ENCODE measurements around the gene ATRAID.

Gene ATRAID

GRCh38 chr2:27182346-27182745, 29.5 kb upstream of the ATRAID start:
- Histone ChIP-seq H3K9me3 (no peaks in the 10 kb centered on the region), H3K27me3 (no peaks in the 10 kb centered on the region), H3K4me1 (peaks cover 11% of the 10 kb centered on the region), H3K4me3 (ENCODE audit: low read depth, low read length) (no peak overlapping the region), H3K36me3 (no peaks in the 10 kb centered on the region)
- no peak for DNase-seq
- TF ChIP-seq CTCF (IDR thresholded peaks at IDR 0.05; ENCODE audit: low read depth, low read length): no peak

- no peaks in the 10 kb centered on the region for H3K27me3 ChIP-seq
- H3K4me1 ChIP-seq: peaks cover 11% of the 10 kb centered on the region
- H3K9me3 ChIP-seq: no peaks in the 10 kb centered on the region
- TF ChIP-seq CTCF (IDR thresholded peaks at IDR 0.05; ENCODE audit: low read depth, low read length): no peak
- H3K4me3 ChIP-seq (ENCODE audit: low read depth, low read length): no peak overlapping the region
- no peak for DNase-seq
- H3K36me3 ChIP-seq: no peaks in the 10 kb centered on the region
Observed at GRCh38 chr2:27184115-27184514, 27.7 kb upstream of the ATRAID start.

- Histone ChIP-seq H3K4me3 (ENCODE audit: low read depth, low read length) (no peak overlapping the region), H3K4me1 (peaks cover 11% of the 10 kb centered on the region), H3K27me3 (no peaks in the 10 kb centered on the region), H3K36me3 (no peaks in the 10 kb centered on the region), H3K9me3 (no peaks in the 10 kb centered on the region)
- TF ChIP-seq CTCF (IDR thresholded peaks at IDR 0.05; ENCODE audit: low read depth, low read length): no peak
- no peak for DNase-seq
Observed at GRCh38 chr2:27185331-27186026, 26.4 kb upstream of the ATRAID start.

GRCh38 chr2:27186613-27187345, 25.1 kb upstream of the ATRAID start:
- peaks cover 11% of the 10 kb centered on the region for H3K4me1 ChIP-seq
- no peaks in the 10 kb centered on the region for H3K9me3 ChIP-seq
- no peaks in the 10 kb centered on the region for H3K36me3 ChIP-seq
- no peaks in the 10 kb centered on the region for H3K27me3 ChIP-seq
- no peak for TF ChIP-seq CTCF (IDR thresholded peaks at IDR 0.05; ENCODE audit: low read depth, low read length)
- no peak for DNase-seq
- no peak overlapping the region for H3K4me3 ChIP-seq (ENCODE audit: low read depth, low read length)

GRCh38 chr2:27189989-27190388, 21.9 kb upstream of the ATRAID start:
- Histone ChIP-seq H3K36me3 (no peaks in the 10 kb centered on the region), H3K4me3 (ENCODE audit: low read depth, low read length) (no peak overlapping the region), H3K27me3 (no peaks in the 10 kb centered on the region), H3K9me3 (no peaks in the 10 kb centered on the region), H3K4me1 (peaks cover 6% of the 10 kb centered on the region)
- TF ChIP-seq CTCF (IDR thresholded peaks at IDR 0.05; ENCODE audit: low read depth, low read length): no peak
- no peak for DNase-seq

Measured in BE2C (cell line).